ENCODE results near the gene PRXL2B. TPM values are rescaled to one million over a fixed set of nuclear protein-coding genes. Genes with fewer than 3 reads are reported as not detected.
A peak's percentile ranks its signal among the peaks of the same experiment; 100 is the strongest.
"Not testable (repeated sequence)": the region's sequence is repeated elsewhere in the genome, so short reads cannot be mapped to it uniquely, and the experiment has no call there.

The PRXL2B gene
- total RNA-seq, 1 experiment from 2014 or later = 31.0 TPM

- TF ChIP-seq CTCF (IDR thresholded peaks at IDR 0.05; ENCODE audit: unreplicated experiment) = no peak
- no peak overlapping the region for H3K4me3 Mint-ChIP-seq (ENCODE audit: low read depth, unreplicated experiment)
- peaks cover 8% of the 10 kb centered on the region for H3K4me1 Mint-ChIP-seq (ENCODE audit: low read depth, unreplicated experiment)
- CTCF ChIA-PET = no interaction called here
- H3K27ac Mint-ChIP-seq (ENCODE audit: unreplicated experiment) = no peak overlapping the region
- peaks cover 18% of the 10 kb centered on the region for H3K36me3 Mint-ChIP-seq (ENCODE audit: insufficient read depth, unreplicated experiment)
- no TSS peak for BruUV-seq (replicated peaks)
- H3K9me3 Mint-ChIP-seq (ENCODE audit: low read depth, unreplicated experiment) = no peaks in the 10 kb centered on the region
- no peak for DNase-seq
- no peaks in the 10 kb centered on the region for H3K27me3 Mint-ChIP-seq (ENCODE audit: unreplicated experiment)
- intact Hi-C loops (cut with micrococcal nuclease; ENCODE audit: unreplicated experiment) = no loop called here
These were observed 34.4 kb upstream of the PRXL2B start for GRCh38 chr1:2552189-2552588.

DNA sequence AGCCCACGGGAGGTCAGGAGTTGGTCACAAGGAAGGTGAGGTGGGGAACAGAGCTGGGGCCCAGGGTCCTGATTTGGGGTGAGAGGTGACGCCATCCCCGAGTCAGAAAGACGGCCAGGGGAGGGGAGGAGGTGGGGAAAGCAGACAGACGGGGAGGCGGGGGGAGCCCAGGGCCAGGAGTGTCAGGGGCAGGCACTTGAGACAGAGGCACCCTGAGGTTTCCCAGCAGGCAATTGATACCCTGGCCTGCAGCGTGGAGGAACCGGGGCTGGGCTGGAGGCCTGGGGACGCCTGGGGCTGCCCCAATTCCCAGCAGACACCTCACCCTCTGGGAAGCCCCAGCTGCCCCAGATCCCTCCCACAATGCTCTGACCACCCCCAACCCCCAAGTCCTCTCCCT is 33.5 kb upstream of the PRXL2B start:
- H3K27me3 Mint-ChIP-seq (ENCODE audit: unreplicated experiment); intact Hi-C loops (cut with micrococcal nuclease; ENCODE audit: unreplicated experiment); CTCF ChIA-PET; H3K9me3 Mint-ChIP-seq (ENCODE audit: low read depth, unreplicated experiment); H3K4me3 Mint-ChIP-seq (ENCODE audit: low read depth, unreplicated experiment); BruUV-seq (replicated peaks); H3K27ac Mint-ChIP-seq (ENCODE audit: unreplicated experiment); H3K4me1 Mint-ChIP-seq (ENCODE audit: low read depth, unreplicated experiment); DNase-seq: not testable (repeated sequence)
- H3K36me3 Mint-ChIP-seq (ENCODE audit: insufficient read depth, unreplicated experiment) = peaks cover 25% of the 10 kb centered on the region

GRCh38 chr1:2553871-2554620 is 32.5 kb upstream of the PRXL2B start:
- no peak for TF ChIP-seq CTCF (IDR thresholded peaks at IDR 0.05; ENCODE audit: unreplicated experiment)
- DNase-seq = no peak
- CTCF ChIA-PET = no interaction called here
- peaks cover 8% of the 10 kb centered on the region for H3K4me1 Mint-ChIP-seq (ENCODE audit: low read depth, unreplicated experiment)
- H3K36me3 Mint-ChIP-seq (ENCODE audit: insufficient read depth, unreplicated experiment) = peaks cover 25% of the 10 kb centered on the region
- no peak overlapping the region for H3K4me3 Mint-ChIP-seq (ENCODE audit: low read depth, unreplicated experiment)
- H3K27me3 Mint-ChIP-seq (ENCODE audit: unreplicated experiment) = no peaks in the 10 kb centered on the region
- H3K27ac Mint-ChIP-seq (ENCODE audit: unreplicated experiment) = no peak overlapping the region
- intact Hi-C loops (cut with micrococcal nuclease; ENCODE audit: unreplicated experiment) = no loop called here
- no peaks in the 10 kb centered on the region for H3K9me3 Mint-ChIP-seq (ENCODE audit: low read depth, unreplicated experiment)
- no TSS peak for BruUV-seq (replicated peaks)

DNA sequence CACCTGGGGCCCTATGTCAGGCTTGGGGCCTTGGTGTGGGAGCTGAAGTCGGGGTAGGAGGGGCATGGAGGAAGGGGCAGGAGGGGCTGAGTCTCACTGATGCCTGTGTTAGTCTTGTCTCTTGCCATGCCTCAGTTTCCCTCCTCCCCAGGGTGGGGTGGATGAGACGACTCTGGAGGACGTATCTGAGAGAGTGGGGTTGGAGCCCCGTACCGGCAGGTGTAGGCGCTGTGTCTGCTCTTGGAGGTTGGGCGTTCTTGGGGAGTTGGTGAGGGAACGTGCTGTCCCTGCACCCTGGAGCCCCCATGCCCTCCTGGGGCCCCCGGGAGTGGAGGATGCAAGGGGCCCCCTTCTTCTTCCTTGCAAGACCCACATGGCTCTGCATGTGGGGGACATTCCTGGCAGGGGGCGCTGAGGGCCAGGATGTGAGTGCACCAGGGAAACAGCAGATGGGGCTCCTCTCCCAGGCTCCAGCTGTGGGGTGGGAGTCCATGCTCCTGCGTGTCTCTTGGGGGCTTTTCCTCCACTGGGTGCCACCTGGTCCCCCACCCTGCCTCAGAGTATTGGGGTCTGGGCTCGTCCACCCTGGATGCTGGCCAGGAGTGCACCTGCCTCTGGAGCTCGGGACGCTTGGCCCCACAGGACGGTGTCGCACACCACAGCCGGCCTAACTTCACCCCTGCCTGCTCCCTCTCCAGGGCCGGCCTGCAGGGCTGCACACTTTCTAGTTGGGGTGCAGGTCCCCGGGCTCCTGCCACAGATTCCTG is 31.8 kb upstream of the PRXL2B start:
- TF ChIP-seq CTCF (IDR thresholded peaks at IDR 0.05; ENCODE audit: unreplicated experiment) = peak; percentile 34
- intact Hi-C loops (cut with micrococcal nuclease; ENCODE audit: unreplicated experiment) = no loop called here
- H3K27me3 Mint-ChIP-seq (ENCODE audit: unreplicated experiment) = no peaks in the 10 kb centered on the region
- CTCF ChIA-PET = no interaction called here
- peaks cover 25% of the 10 kb centered on the region for H3K36me3 Mint-ChIP-seq (ENCODE audit: insufficient read depth, unreplicated experiment)
- H3K27ac Mint-ChIP-seq (ENCODE audit: unreplicated experiment) = no peak overlapping the region
- no TSS peak for BruUV-seq (replicated peaks)
- no peaks in the 10 kb centered on the region for H3K9me3 Mint-ChIP-seq (ENCODE audit: low read depth, unreplicated experiment)
- H3K4me1 Mint-ChIP-seq (ENCODE audit: low read depth, unreplicated experiment) = peaks cover 8% of the 10 kb centered on the region
- H3K4me3 Mint-ChIP-seq (ENCODE audit: low read depth, unreplicated experiment) = no peak overlapping the region
- DNase-seq = peak; percentile 38
